ENCODE data around the gene PLCB4. TPM values are rescaled to one million over a fixed set of nuclear protein-coding genes. Genes with fewer than 3 reads are reported as not detected.

The PLCB4 gene
- polyA plus RNA-seq, 1 donor (not counting 4 experiments of a cell fraction or from before 2014, with no cell fraction given), result 4.1 TPM

- Histone ChIP-seq H2AFZ (ENCODE audit: control insufficient read depth, low read length) (no peak overlapping the region), H3K4me3 (ENCODE audit: control insufficient read depth in 2 of 3, extremely low read depth in 1 of 3, insufficient read depth in 2 of 3, low read depth in 1 of 3, low read length in 3 of 3) (no peak overlapping the region), H3K4me1 (ENCODE audit: control insufficient read depth, extremely low read depth, insufficient read depth, low read length) (no peaks in the 10 kb centered on the region), H3K9me3 (ENCODE audit: control insufficient read depth, low read depth, low read length) (no peaks in the 10 kb centered on the region), H3K27me3 (ENCODE audit: control insufficient read depth, extremely low read depth, insufficient read depth, low read length) (no peaks in the 10 kb centered on the region), H3K4me2 (ENCODE audit: control insufficient read depth, extremely low read depth, insufficient read depth, low read depth, low read length) (no peak overlapping the region), H3K9ac (ENCODE audit: control insufficient read depth, extremely low read depth, insufficient read depth, low read length) (no peak overlapping the region), H3K36me3 (ENCODE audit: control insufficient read depth in 2 of 2, extremely low read depth in 1 of 2, insufficient read depth in 2 of 2, low read length in 2 of 2) (no peaks in the 10 kb centered on the region), H3K9me1 (ENCODE audit: control insufficient read depth, extremely low read depth, insufficient read depth, low read length) (no peaks in the 10 kb centered on the region), H3K79me2 (ENCODE audit: control insufficient read depth, insufficient read depth, low read length) (no peaks in the 10 kb centered on the region), H3K27ac (ENCODE audit: control insufficient read depth, insufficient read depth, low read length) (no peak overlapping the region), H4K20me1 (ENCODE audit: control insufficient read depth, extremely low read depth, insufficient read depth, low read length) (no peaks in the 10 kb centered on the region)
- DNase-seq (ENCODE audit: low read depth, low spot score) (no peak), FAIRE-seq (no peak)
- dilution Hi-C loops (cut with MboI; ENCODE audit: extremely low pct_ligation_motif_present, low sequenced_read_pairs), result no loop called here
- no peak for TF ChIP-seq CTCF (optimal IDR thresholded peaks at IDR 0.05 in 1 of 3, IDR thresholded peaks at IDR 0.05 in 1 of 3, conservative IDR thresholded peaks at IDR 0.05 in 1 of 3; ENCODE audit: extremely low read depth in 1 of 3, insufficient read depth in 2 of 3, low read length in 3 of 3)
- no peak for TF ChIP-seq EZH2 (IDR thresholded peaks at IDR 0.05; ENCODE audit: low read length)
Measured at GRCh38 chr20:9294041-9294440, 225.2 kb downstream of the PLCB4 start.

GRCh38 chr20:9298906-9299305 is 230.0 kb downstream of the PLCB4 start:
- FAIRE-seq (no peak), DNase-seq (ENCODE audit: low read depth, low spot score) (no peak)
- TF ChIP-seq EZH2 (IDR thresholded peaks at IDR 0.05; ENCODE audit: low read length), result no peak
- Histone ChIP-seq H4K20me1 (ENCODE audit: control insufficient read depth, extremely low read depth, insufficient read depth, low read length) (no peaks in the 10 kb centered on the region), H3K9me1 (ENCODE audit: control insufficient read depth, extremely low read depth, insufficient read depth, low read length) (no peaks in the 10 kb centered on the region), H2AFZ (ENCODE audit: control insufficient read depth, low read length) (no peak overlapping the region), H3K4me1 (ENCODE audit: control insufficient read depth, extremely low read depth, insufficient read depth, low read length) (no peaks in the 10 kb centered on the region), H3K27me3 (ENCODE audit: control insufficient read depth, extremely low read depth, insufficient read depth, low read length) (no peaks in the 10 kb centered on the region), H3K27ac (ENCODE audit: control insufficient read depth, insufficient read depth, low read length) (no peak overlapping the region), H3K9me3 (ENCODE audit: control insufficient read depth, low read depth, low read length) (no peaks in the 10 kb centered on the region), H3K79me2 (ENCODE audit: control insufficient read depth, insufficient read depth, low read length) (no peaks in the 10 kb centered on the region), H3K36me3 (ENCODE audit: control insufficient read depth in 2 of 2, extremely low read depth in 1 of 2, insufficient read depth in 2 of 2, low read length in 2 of 2) (no peaks in the 10 kb centered on the region), H3K4me3 (ENCODE audit: control insufficient read depth in 2 of 3, extremely low read depth in 1 of 3, insufficient read depth in 2 of 3, low read depth in 1 of 3, low read length in 3 of 3) (no peak overlapping the region), H3K4me2 (ENCODE audit: control insufficient read depth, extremely low read depth, insufficient read depth, low read depth, low read length) (no peak overlapping the region), H3K9ac (ENCODE audit: control insufficient read depth, extremely low read depth, insufficient read depth, low read length) (no peak overlapping the region)
- dilution Hi-C loops (cut with MboI; ENCODE audit: extremely low pct_ligation_motif_present, low sequenced_read_pairs), result no loop called here

GRCh38 chr20:9300080-9300479 is 231.2 kb downstream of the PLCB4 start:
- Histone ChIP-seq H3K9ac (ENCODE audit: control insufficient read depth, extremely low read depth, insufficient read depth, low read length) (no peak overlapping the region), H3K27ac (ENCODE audit: control insufficient read depth, insufficient read depth, low read length) (no peak overlapping the region), H3K4me3 (ENCODE audit: control insufficient read depth in 2 of 3, extremely low read depth in 1 of 3, insufficient read depth in 2 of 3, low read depth in 1 of 3, low read length in 3 of 3) (no peak overlapping the region), H2AFZ (ENCODE audit: control insufficient read depth, low read length) (no peak overlapping the region), H3K4me1 (ENCODE audit: control insufficient read depth, extremely low read depth, insufficient read depth, low read length) (no peaks in the 10 kb centered on the region), H3K9me1 (ENCODE audit: control insufficient read depth, extremely low read depth, insufficient read depth, low read length) (no peaks in the 10 kb centered on the region), H3K36me3 (ENCODE audit: control insufficient read depth in 2 of 2, extremely low read depth in 1 of 2, insufficient read depth in 2 of 2, low read length in 2 of 2) (no peaks in the 10 kb centered on the region), H3K9me3 (ENCODE audit: control insufficient read depth, low read depth, low read length) (no peaks in the 10 kb centered on the region), H3K4me2 (ENCODE audit: control insufficient read depth, extremely low read depth, insufficient read depth, low read depth, low read length) (no peak overlapping the region), H3K27me3 (ENCODE audit: control insufficient read depth, extremely low read depth, insufficient read depth, low read length) (no peaks in the 10 kb centered on the region), H3K79me2 (ENCODE audit: control insufficient read depth, insufficient read depth, low read length) (no peaks in the 10 kb centered on the region), H4K20me1 (ENCODE audit: control insufficient read depth, extremely low read depth, insufficient read depth, low read length) (no peaks in the 10 kb centered on the region)
- TF ChIP-seq CTCF (optimal IDR thresholded peaks at IDR 0.05 in 1 of 3, IDR thresholded peaks at IDR 0.05 in 1 of 3, conservative IDR thresholded peaks at IDR 0.05 in 1 of 3; ENCODE audit: extremely low read depth in 1 of 3, insufficient read depth in 2 of 3, low read length in 3 of 3) (no peak), EZH2 (IDR thresholded peaks at IDR 0.05; ENCODE audit: low read length) (no peak)
- dilution Hi-C loops (cut with MboI; ENCODE audit: extremely low pct_ligation_motif_present, low sequenced_read_pairs), result no loop called here
- FAIRE-seq (no peak), DNase-seq (ENCODE audit: low read depth, low spot score) (no peak)
